HG03135 (cell line): Measurements from ENCODE around the gene TSPAN18.

ENCODE experiments used
- ATAC-seq: cut with Tn5 transposase; IDR thresholded peaks from one replicate; pipeline ENCODE4 v1.9.1; 2021; ENCODE audit warnings: mild to moderate bottlenecking, moderate library complexity; ENCODE audit not compliant: unreplicated experiment

The TSPAN18 gene

GRCh38 chr11:44971185-44971584 is 244.4 kb downstream of the TSPAN18 start:
- no peak for ATAC-seq

GRCh38 chr11:44972746-44973435 is 246.1 kb downstream of the TSPAN18 start:
- no peak for ATAC-seq

- no peak for ATAC-seq
Measured at GRCh38 chr11:44973632-44974401, 247.1 kb downstream of the TSPAN18 start.

GRCh38 chr11:44974402-44975000 is 247.7 kb downstream of the TSPAN18 start:
- ATAC-seq = no peak

- no peak for ATAC-seq
Measured at GRCh38 chr11:44976576-44976975, 249.8 kb downstream of the TSPAN18 start.

GRCh38 chr11:44977493-44977984 is 250.8 kb downstream of the TSPAN18 start:
- ATAC-seq = no peak

GRCh38 chr11:44978274-44978960 is 251.7 kb downstream of the TSPAN18 start:
- no peak for ATAC-seq

GRCh38 chr11:44978961-44979331 is 252.2 kb downstream of the TSPAN18 start:
- ATAC-seq = no peak

GRCh38 chr11:44979543-44980399 is 253.0 kb downstream of the TSPAN18 start:
- no peak for ATAC-seq

GRCh38 chr11:44980533-44981427 is 254.0 kb downstream of the TSPAN18 start:
- ATAC-seq = no peak
